HG03571 (cell line): Measurements from ENCODE around the gene SLA2.
"Not testable (repeated sequence)": the region's sequence is repeated elsewhere in the genome, so short reads cannot be mapped to it uniquely, and the experiment has no call there.

ENCODE experiments used
- ATAC-seq: cut with Tn5 transposase; IDR thresholded peaks from one replicate; pipeline ENCODE4 v1.9.1; 2021; ENCODE audit not compliant: unreplicated experiment

Gene SLA2

GRCh38 chr20:36646678-36647077, 682 bp upstream of the SLA2 start:
- no peak for ATAC-seq

GRCh38 chr20:36645353-36645752, 643 bp downstream of the SLA2 start:
- no peak for ATAC-seq

- ATAC-seq = no peak
Measured at GRCh38 chr20:36644706-36645095, 1.3 kb downstream of the SLA2 start.

GRCh38 chr20:36644032-36644705, 1.8 kb downstream of the SLA2 start:
- no peak for ATAC-seq

- ATAC-seq = no peak
Measured at GRCh38 chr20:36642136-36642535, 3.9 kb downstream of the SLA2 start.

- no peak for ATAC-seq
Measured at GRCh38 chr20:36641506-36641843, 4.5 kb downstream of the SLA2 start.

GRCh38 chr20:36638876-36639400, 7.1 kb downstream of the SLA2 start:
- not testable (repeated sequence) for ATAC-seq

- no peak for ATAC-seq
Measured at GRCh38 chr20:36634342-36634741, 11.7 kb downstream of the SLA2 start.

GRCh38 chr20:36633285-36633772, 12.7 kb downstream of the SLA2 start:
- no peak for ATAC-seq

- ATAC-seq = no peak
Measured at GRCh38 chr20:36632487-36633284, 13.3 kb downstream of the SLA2 start.

GRCh38 chr20:36632147-36632486, 13.9 kb downstream of the SLA2 start:
- no peak for ATAC-seq

- no peak for ATAC-seq
Measured at GRCh38 chr20:36631646-36632045, 14.3 kb downstream of the SLA2 start.

GRCh38 chr20:36629719-36630681, 16.0 kb downstream of the SLA2 start:
- no peak for ATAC-seq

- no peak for ATAC-seq
Measured at GRCh38 chr20:36628076-36628475, 17.9 kb downstream of the SLA2 start.

GRCh38 chr20:36624944-36625324, 21.1 kb downstream of the SLA2 start:
- no peak for ATAC-seq

GRCh38 chr20:36624068-36624943, 21.7 kb downstream of the SLA2 start:
- no peak for ATAC-seq

GRCh38 chr20:36623444-36623843, 22.6 kb downstream of the SLA2 start:
- ATAC-seq = no peak

GRCh38 chr20:36620917-36621316, 25.1 kb downstream of the SLA2 start:
- ATAC-seq = no peak

- ATAC-seq = no peak
Measured at GRCh38 chr20:36614781-36615557, 31.0 kb downstream of the SLA2 start.

- ATAC-seq = no peak
Measured at GRCh38 chr20:36613974-36614373, 32.0 kb downstream of the SLA2 start.
